ENCODE data around the gene CD38.
"Not testable (repeated sequence)": the region's sequence is repeated elsewhere in the genome, so short reads cannot be mapped to it uniquely, and the experiment has no call there.

GRCh38 chr4:15861198-15861597, 83.1 kb downstream of the CD38 start:
- TF ChIP-seq NFE2L2 (conservative IDR thresholded peaks at IDR 0.05; ENCODE audit: low read length); POLR2A (IDR thresholded peaks at IDR 0.05; ENCODE audit: low read length): not testable (repeated sequence)
- TF ChIP-seq, protein P1, sequence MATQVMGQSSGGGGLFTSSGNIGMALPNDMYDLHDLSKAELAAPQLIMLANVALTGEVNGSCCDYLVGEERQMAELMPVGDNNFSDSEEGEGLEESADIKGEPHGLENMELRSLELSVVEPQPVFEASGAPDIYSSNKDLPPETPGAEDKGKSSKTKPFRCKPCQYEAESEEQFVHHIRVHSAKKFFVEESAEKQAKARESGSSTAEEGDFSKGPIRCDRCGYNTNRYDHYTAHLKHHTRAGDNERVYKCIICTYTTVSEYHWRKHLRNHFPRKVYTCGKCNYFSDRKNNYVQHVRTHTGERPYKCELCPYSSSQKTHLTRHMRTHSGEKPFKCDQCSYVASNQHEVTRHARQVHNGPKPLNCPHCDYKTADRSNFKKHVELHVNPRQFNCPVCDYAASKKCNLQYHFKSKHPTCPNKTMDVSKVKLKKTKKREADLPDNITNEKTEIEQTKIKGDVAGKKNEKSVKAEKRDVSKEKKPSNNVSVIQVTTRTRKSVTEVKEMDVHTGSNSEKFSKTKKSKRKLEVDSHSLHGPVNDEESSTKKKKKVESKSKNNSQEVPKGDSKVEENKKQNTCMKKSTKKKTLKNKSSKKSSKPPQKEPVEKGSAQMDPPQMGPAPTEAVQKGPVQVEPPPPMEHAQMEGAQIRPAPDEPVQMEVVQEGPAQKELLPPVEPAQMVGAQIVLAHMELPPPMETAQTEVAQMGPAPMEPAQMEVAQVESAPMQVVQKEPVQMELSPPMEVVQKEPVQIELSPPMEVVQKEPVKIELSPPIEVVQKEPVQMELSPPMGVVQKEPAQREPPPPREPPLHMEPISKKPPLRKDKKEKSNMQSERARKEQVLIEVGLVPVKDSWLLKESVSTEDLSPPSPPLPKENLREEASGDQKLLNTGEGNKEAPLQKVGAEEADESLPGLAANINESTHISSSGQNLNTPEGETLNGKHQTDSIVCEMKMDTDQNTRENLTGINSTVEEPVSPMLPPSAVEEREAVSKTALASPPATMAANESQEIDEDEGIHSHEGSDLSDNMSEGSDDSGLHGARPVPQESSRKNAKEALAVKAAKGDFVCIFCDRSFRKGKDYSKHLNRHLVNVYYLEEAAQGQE (IDR thresholded peaks at IDR 0.05): not testable (repeated sequence)
